Upper lobe of right lung (tissue), 1 donor: Measurements from ENCODE around the gene NR4A3. TPM values are rescaled to one million over a fixed set of nuclear protein-coding genes. Genes with fewer than 3 reads are reported as not detected.
"Not testable (repeated sequence)": the region's sequence is repeated elsewhere in the genome, so short reads cannot be mapped to it uniquely, and the experiment has no call there.

ENCODE experiments used
- ATAC-seq: fragments of 200-7000 bp; cut with Tn5 transposase; one replicate; pipeline ENCODE4 v1.9.1; 2020; ENCODE audit warnings: mild to moderate bottlenecking, moderate library complexity
- DNase-seq: peaks from one replicate; pipeline ENCODE4 v3.0.0-alpha.2; 2020
- H3K27ac ChIP-seq: fragments of 200-600 bp; one replicate; pipeline ENCODE4 v1.8.0; 2022
- H3K27me3 ChIP-seq: fragments of 200-600 bp; one replicate; pipeline ENCODE4 v1.8.0; 2022; ENCODE audit warnings: mild to moderate bottlenecking
- H3K36me3 ChIP-seq: fragments of 200-600 bp; one replicate; pipeline ENCODE4 v1.8.0; 2022
- H3K4me1 ChIP-seq: fragments of 200-600 bp; one replicate; pipeline ENCODE4 v1.8.0; 2022
- H3K4me3 ChIP-seq: fragments of 200-600 bp; one replicate; pipeline ENCODE4 v1.8.0; 2022; ENCODE audit warnings: mild to moderate bottlenecking
- H3K9me3 ChIP-seq: fragments of 200-600 bp; one replicate; pipeline ENCODE4 v1.8.0; 2022
- CTCF ChIP-seq: fragments of 200-600 bp; IDR thresholded peaks from one replicate; pipeline ENCODE4 v1.8.0; 2022; ENCODE audit warnings: antibody characterized with exemption
- intact Hi-C: fragments of 100-400 bp; cut with DNase I; formaldehyde crosslinking; loops from one replicate; pipeline ENCODE4 v1.11.0; 2022
- long read RNA-seq: library from polyadenylated mRNA; unstranded; transcript quantifications from one replicate; pipeline ENCODE4 v2.0.0, GENCODE V29; 2021
- total RNA-seq: library from RNA; stranded (reverse); fragmentation: NEBNext Ultra II Directional; extraction: Animal tissue kit (Norgen Biotek cat#: 25700); gene quantifications from one replicate; pipeline ENCODE4 v1.2.1, GENCODE V29; 2021
- donor health status: DM: no; HTN: yes; CAD: no; lungs with severe emphysema.

The NR4A3 gene
- total RNA-seq: 3.8 TPM
- long read RNA-seq: 0 reads

GRCh38 chr9:99821396-99822108 lies at the start of gene NR4A3:
Gene NR4A3 (plus strand): TSS chr9:99821885. CDS start chr9:99828043, 6,158 bp downstream.
- ATAC-seq (peak; percentile 80), DNase-seq (peak; percentile 96)
- intact Hi-C loops: no loop called here

GRCh38 chr9:99773468-99774138 lies 48.1 kb upstream of the NR4A3 start:
- Histone ChIP-seq H3K4me1 (no peaks in the 10 kb centered on the region), H3K27ac (no peak overlapping the region), H3K9me3 (no peaks in the 10 kb centered on the region), H3K36me3 (no peaks in the 10 kb centered on the region), H3K27me3 (no peaks in the 10 kb centered on the region), H3K4me3 (no peak overlapping the region)
- intact Hi-C loops: no loop called here
- DNase-seq (no peak), ATAC-seq (no peak)
- no peak for TF ChIP-seq CTCF

More at GRCh38 chr9:99821396-99822108, at the start of gene NR4A3:
- Histone ChIP-seq H3K36me3 (no peaks in the 10 kb centered on the region), H3K4me3 (peak within 1 kb of the TSS; percentile 71), H3K4me1 (peaks cover 41% of the 10 kb centered on the region), H3K27me3 (peaks cover 29% of the 10 kb centered on the region), H3K9me3 (no peaks in the 10 kb centered on the region), H3K27ac (peak within 1 kb of the TSS; percentile 73)
- peak; percentile 32 for TF ChIP-seq CTCF

DNA sequence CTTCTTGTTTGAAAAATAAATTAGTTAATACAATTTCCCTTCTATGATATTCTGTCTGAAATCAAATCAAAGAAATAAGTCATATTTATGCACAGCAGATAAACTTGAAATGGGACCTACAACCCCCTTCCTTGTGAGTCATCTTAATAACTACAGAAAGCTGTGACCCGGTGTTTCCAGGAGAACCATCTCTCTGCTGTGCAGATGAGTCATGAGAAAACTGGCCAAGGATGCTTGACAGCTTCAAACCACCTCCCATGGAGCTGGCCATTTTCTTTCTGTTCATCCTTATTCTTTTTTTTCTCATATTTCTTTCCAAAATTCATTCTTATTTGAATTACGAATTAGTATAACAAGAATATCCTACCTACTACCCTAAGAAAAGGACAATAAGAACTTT lies 43.4 kb upstream of the NR4A3 start:
- ATAC-seq: no peak

DNA sequence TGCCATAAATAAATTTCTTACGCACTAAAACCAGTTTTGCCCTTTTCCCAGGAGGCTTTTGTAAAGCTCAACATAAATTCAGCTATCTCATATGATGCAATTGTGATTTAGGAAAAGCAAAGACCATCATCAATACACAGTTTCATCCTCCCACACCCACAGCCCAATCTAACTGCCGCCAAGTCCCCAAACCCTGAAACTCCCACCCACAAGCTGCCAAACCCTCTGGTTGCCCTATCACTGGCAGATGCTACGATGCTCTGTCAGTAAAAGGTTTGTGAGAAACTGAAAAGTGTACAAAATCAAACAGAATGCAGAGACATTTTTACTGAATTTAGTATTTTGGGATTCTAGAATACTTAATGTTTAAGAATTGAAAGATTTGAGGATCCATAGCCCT lies 42.8 kb upstream of the NR4A3 start:
- H3K27ac ChIP-seq: no peak overlapping the region
- no peaks in the 10 kb centered on the region for H3K4me1 ChIP-seq
- no peaks in the 10 kb centered on the region for H3K9me3 ChIP-seq
- no peaks in the 10 kb centered on the region for H3K36me3 ChIP-seq
- no peak for TF ChIP-seq CTCF
- intact Hi-C loops: no loop called here
- ATAC-seq (no peak), DNase-seq (no peak)
- no peak overlapping the region for H3K4me3 ChIP-seq
- H3K27me3 ChIP-seq: no peaks in the 10 kb centered on the region

More for the DNA sequence above, 43.4 kb upstream of the NR4A3 start:
- no peak overlapping the region for H3K4me3 ChIP-seq
- H3K27ac ChIP-seq: no peak overlapping the region
- no peaks in the 10 kb centered on the region for H3K36me3 ChIP-seq
- no peaks in the 10 kb centered on the region for H3K27me3 ChIP-seq
- TF ChIP-seq CTCF: no peak
- no peaks in the 10 kb centered on the region for H3K9me3 ChIP-seq
- DNase-seq: no peak
- no peaks in the 10 kb centered on the region for H3K4me1 ChIP-seq
- intact Hi-C loops: no loop called here

- Histone ChIP-seq H3K27ac (no peak overlapping the region), H3K36me3 (no peaks in the 10 kb centered on the region), H3K4me1 (no peaks in the 10 kb centered on the region), H3K4me3 (no peak overlapping the region), H3K27me3 (no peaks in the 10 kb centered on the region), H3K9me3 (no peaks in the 10 kb centered on the region)
- DNase-seq (no peak), ATAC-seq (no peak)
- no peak for TF ChIP-seq CTCF
- intact Hi-C loops: no loop called here
These were observed 42.4 kb upstream of the NR4A3 start for GRCh38 chr9:99779277-99779676.

DNA sequence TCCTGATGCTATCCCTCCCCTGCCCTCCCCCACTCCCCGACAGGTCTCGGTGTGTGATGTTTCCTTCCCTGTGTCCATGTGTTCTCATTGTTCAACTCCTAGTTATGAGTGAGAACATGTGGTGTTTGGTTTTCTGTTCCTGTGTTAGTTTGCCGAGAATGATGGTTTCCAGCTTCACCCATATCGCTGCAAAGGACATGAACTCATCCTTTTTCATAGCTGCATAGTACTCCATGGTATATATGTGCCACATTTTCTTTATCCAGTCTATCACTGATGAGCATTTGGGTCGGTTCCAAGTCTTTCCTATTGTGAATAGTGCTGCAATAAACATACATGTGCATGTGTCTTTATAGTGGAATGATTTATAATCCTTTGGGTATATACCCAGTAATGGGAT lies 39.3 kb upstream of the NR4A3 start:
- ATAC-seq, intact Hi-C loops, H3K4me3 ChIP-seq, H3K27ac ChIP-seq, DNase-seq, H3K27me3 ChIP-seq, H3K9me3 ChIP-seq, H3K4me1 ChIP-seq, H3K36me3 ChIP-seq: not testable (repeated sequence)
